Erythroblast (primary cell): ENCODE results near the gene NPHP3.

Experiments
- DNase-seq, 2 experiments: peaks; one replicate each; lab custom pipeline; 2025; lab: John Stamatoyannopoulos, UW
- GATA1 ChIP-seq: IDR thresholded peaks from 2 replicates; pipeline ENCODE4 v1.6.1; 2011; ENCODE audit warnings: low read depth, mild to moderate bottlenecking, control low read depth, low read length, moderate library complexity
- POLR2A ChIP-seq: IDR thresholded peaks from 2 replicates; pipeline ENCODE4 v1.6.1; 2011; ENCODE audit warnings: mild to moderate bottlenecking, low read length

The NPHP3 gene

DNA sequence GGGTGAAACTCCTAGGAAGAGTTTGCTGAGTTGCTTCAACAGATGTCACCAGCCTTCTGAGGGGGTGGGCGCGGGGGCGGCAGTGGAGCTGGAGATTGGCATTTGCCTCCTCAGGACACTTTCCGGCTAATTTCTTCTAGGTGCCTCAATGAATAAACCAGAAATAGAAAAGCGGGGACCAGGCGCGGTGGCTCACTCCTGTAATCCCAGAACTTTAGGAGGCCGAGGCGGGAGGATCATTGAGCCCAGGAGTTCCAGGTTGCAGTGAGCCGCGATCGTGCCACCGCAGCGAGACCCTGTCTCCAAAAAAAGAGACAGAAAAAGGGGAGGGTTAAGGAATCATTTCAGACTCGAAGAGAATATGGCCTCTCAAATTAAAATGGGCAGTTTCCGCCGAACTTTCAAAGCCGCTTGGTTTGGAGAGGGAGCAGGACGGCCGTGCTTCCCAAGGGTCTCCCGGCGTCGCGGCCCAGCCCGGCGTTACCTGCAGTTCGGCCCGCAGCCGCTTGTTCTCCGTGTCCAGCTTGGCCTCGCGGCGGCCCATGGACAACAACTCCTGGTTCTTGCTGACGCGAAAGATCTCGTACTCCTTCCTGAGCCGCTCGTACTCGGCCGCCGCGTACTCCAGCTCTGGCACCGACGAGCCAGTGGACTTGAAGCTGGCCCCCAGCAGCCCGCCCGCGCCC, 587 bp downstream of the NPHP3 start:
- no peak for TF ChIP-seq POLR2A
- no peak for TF ChIP-seq GATA1
- peak; percentile 83 to 84 for DNase-seq

DNA sequence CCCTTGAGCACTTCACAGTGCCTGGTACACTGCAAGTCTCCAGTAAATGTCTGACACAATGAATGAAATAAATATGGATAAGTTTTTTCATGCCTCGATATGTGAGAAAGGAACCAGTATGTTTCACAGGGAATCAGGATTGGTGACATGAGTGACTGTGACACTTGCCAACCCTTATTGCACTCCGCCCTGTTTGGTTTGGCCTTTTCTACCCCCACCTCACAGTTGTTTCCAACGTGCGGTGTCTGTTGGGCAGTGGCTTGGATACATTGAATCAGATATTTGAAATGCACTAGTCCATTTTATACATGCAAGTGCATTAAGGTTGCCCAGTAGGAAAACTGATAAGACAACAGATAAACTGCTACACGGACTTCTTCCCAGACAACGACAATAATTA, 2.0 kb downstream of the NPHP3 start:
- peak; percentile 15 to 38 for DNase-seq
- TF ChIP-seq GATA1 (no peak), POLR2A (no peak)

DNA sequence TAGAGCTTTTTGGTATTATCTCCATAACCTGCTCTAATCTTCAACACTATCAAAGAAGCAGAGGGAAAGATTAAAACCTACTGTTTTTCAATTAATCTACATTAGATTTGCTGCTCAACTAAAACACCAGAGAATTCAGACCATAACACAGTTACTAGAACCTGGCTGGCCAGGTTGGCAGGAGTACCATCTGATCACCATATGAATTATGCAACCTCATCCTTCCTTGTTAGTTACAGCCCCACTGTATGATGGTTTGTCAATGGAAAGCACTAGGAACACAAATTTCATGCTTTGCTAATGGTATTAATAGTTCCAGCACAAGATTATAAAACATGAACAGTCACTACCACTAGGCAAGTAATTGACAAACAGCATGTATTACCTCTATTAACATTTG, 5.8 kb downstream of the NPHP3 start:
- peak in 1 of 2 experiments; percentile 22 for DNase-seq
- TF ChIP-seq GATA1 (no peak), POLR2A (no peak)

DNA sequence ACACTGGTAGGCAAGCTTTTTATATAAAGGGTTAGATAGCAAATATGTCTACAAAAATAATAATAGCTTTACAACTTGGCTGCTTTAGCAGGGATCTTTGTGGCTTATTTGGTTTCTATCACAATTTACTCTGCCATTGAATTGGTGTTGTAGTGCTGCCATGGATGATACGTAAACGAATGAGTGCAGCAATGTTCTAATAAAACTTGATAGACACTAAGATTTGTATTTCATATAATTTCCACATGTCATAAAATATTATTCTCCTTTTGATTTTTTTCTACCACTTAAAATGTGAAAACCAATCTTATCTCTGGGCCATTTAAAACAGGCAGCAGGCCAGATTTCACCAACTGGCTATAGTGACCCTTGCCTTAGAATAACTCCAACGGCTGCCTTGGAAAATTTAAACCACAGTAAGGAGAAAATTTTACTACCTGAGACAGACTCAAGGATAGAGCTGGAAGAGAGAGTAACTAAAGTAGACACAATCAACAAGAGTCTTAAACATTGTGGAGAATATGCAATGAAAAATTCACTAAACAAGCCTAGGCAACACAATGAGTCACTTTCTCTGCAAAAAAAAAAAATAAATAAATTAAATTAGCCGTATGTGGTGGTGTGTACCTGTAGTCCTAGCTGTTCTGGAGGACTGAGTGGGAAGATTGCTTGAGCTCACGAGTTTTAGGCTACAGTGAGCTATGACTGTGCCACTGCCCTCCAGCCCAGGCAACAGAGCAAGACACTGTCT, 8.1 kb downstream of the NPHP3 start:
- DNase-seq: no peak

DNA sequence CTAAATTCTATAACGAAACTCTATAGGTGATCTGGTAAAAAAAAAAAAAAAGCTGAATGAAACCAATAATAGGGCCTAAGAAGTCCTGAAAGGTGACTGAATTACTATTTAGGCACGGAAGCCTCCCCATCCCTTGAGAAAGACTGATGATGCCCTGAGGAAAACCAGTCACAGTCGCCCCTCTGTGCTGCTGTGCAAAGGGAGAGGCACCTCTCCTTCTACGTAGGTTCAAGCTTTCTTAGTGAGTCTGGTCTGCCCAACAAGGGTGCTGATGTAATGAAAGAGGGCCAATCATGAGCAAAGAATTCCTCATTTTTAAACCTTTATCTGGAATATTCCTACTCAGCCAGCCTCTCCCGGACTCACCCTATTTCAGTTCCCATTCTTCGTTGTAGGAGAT, 11.9 kb downstream of the NPHP3 start:
- TF ChIP-seq GATA1 (no peak), POLR2A (no peak)
- DNase-seq: no peak

More for the DNA sequence above, 8.1 kb downstream of the NPHP3 start:
- no peak for TF ChIP-seq GATA1
- TF ChIP-seq POLR2A: no peak

DNA sequence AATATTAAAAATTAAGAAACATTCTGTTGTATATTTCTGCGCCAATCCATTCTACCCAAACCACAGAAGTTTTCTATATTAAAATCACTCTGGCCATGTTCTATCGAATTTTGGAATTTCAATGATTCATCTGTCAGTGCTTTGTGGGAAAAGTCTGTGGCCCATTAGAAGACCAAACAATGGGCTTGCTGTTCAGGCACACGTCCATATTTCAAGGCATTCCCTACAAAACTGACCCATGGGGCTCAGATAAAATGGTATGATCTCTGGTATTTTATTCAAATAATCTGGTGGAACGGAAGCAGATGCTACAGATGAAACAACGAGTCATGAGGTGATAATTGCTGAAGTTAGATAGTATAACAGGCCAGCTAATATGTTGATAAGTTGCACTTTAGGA, 12.4 kb downstream of the NPHP3 start:
- TF ChIP-seq POLR2A (no peak), GATA1 (no peak)
- DNase-seq: no peak

DNA sequence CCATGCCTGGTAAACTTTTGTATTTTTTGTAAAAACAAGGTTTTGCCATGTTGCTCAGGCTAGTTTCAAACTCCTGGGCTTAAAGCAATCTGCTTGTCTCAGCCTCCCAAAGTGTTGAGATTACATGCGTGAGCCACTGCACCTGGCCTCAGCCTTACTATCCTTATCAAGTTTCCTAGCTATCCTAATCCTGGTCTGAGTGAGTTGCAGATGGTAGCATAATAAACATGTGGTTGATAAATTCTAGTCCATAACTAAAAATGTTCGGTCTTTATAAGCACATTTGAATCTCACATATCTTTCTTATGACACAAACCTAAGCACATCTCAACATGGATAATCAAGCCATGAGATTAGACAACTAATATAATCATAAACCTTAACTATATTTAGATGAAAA, 18.5 kb downstream of the NPHP3 start:
- DNase-seq: no peak
- TF ChIP-seq GATA1: no peak
- no peak for TF ChIP-seq POLR2A

DNA sequence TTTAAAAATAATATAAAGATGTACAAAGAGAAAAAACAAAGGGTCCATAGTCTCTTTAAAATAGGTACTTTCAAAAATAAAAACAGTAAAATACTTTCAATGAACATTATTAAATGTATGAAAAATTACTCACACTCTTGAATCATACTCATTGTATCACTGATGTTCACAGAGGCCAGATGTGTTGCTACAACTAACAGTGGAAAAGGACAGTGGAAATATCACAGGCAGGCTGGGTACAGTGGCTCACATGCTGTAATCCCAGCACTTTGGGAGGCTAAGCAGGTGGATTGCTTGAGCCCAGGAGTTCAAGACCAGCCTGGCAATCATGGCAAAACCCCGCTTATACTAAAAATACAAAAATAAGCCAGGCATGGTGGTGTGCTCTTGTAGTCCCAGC, 26.8 kb downstream of the NPHP3 start:
- no peak for DNase-seq
- TF ChIP-seq GATA1 (no peak), POLR2A (no peak)

DNA sequence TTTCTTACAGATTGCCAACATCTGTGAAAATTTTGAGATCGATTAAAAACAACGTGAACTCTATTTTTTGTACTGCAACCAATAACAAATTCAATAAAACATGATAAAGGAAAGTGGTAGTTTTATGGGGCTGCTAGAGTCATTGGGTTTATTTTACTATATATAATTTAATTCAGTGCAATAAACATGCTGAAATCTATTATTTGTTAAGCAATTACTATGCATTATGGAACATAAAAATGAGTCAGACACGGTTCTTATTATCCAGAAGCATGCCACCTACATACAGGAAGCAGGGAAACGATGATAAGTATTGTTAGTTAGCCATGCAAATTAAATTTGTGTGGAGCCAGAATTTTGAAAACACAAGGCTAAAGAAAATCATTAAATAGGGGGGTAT, 27.2 kb downstream of the NPHP3 start:
- DNase-seq: no peak

DNA sequence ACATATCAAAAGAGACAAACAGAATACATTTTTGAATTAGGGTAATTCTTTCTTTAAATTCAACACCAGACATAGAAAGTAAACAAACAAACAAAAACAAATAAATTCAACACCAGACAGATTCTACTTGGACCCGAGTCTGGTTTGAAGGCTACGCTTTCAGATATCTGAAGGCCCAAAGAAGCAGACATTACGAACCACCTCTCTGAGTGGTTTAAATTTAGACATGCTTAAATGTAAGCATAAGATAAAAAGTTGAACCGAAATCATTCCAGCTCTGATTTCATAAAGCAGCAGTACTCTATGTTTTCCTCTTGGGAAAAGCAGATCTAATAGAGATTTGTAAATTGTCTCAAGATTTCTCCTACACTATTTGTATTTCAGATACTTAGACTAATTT, 32.2 kb downstream of the NPHP3 start:
- TF ChIP-seq POLR2A (no peak), GATA1 (no peak)
- DNase-seq: no peak

More for the DNA sequence above, 27.2 kb downstream of the NPHP3 start:
- TF ChIP-seq GATA1: no peak
- no peak for TF ChIP-seq POLR2A

DNA sequence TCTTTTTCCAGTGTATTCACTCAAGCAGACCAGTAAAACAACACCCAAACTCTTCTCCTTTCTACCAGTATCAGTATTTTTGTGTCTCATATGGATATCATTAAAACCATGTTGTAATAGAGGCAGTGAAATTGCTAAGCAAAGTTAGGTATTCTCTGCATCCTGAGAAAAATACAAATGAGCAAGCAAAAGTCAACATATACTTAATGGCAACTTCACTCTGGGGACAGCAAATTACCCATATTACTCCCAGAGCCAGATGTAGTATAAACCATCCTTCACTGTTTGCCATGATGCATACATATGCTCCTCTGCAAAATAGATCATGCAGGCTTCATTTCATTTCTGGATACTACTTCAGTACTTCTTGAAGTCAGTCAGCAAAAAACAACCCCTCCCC, 40.0 kb downstream of the NPHP3 start:
- no peak for TF ChIP-seq GATA1
- TF ChIP-seq POLR2A: no peak
- no peak for DNase-seq

DNA sequence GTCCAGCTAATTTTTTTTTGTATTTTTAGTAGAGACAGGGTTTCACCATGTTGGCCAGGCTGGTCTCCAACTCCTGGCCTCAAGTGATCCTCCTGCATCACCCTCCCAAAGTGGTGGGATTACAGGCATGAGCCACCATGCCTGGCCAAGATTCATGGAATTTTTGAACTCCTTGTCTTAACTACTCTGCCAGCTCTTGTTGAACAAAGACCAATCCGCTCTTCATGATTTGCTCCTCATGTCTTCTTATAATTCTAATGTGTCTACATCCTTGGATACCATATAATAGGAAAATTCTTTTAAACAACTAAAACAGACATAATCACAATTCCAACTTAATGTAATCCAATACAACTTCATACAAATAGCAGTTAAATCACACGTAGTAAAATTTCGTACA, 40.8 kb downstream of the NPHP3 start:
- TF ChIP-seq POLR2A (no peak), GATA1 (no peak)

DNA sequence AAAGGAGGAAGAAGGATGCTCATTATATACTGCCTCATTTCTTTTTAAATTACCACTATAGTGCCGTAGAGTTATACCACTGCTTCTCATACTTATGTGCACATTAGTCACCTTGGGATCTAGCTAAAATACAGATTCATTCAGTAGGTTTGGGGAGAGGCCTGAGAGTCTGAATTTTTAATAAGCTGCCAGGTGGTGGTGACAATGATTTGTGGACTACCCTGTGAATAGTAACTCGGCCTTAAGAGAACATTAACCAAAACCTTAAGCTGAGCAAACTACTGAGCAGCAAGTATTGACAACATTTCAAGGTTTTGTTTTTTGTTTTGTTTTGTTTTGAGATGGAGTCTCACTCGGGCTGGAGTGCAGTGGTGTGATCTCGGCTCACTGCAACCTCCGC, 42.3 kb downstream of the NPHP3 start:
- TF ChIP-seq POLR2A (no peak), GATA1 (no peak)
- DNase-seq: no peak

More for the DNA sequence above, 40.8 kb downstream of the NPHP3 start:
- no peak for DNase-seq

DNA sequence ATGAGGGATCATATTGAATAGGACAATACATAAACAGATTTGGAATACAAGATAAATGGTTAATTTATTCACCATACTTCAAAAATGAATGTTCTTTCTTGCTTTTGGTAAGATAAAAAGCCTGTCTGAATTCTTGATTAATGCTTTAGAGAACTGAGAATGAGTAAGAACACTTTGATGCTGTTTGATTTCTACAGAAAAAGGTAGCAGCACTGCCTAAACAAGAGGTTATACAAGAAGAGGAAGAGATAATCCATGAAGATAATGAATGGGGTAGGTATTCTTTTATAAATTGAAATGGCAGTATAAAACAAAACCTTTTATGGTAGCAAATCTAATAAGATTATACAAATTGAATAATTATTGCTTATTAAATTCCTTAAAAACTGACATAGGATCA, 46.8 kb downstream of the NPHP3 start:
- DNase-seq: no peak
- TF ChIP-seq POLR2A (no peak), GATA1 (no peak)

DNA sequence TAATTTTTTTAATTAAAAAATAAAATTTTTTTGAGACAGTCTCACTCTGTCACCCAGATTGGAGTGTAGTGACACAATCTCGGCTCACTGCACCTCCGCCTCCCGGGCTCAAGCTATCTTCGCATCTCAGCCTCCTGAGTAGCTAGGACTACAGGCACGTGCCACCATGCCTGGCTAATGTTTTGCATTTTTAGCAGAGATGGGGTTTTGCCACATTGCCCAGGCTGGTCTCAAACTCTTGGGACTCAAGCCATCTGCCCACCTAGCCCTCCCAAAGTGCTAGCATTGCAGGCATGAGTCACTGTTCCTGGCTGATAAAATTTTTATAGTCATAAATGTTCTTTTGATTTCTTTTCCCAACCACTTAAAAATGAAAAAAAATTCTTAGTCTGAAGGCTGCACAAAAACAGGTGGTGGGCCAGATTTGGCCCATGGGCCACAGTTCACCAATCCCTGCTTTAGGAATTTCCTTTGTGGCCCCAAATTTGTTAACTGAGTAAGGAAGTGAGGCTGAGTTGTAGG, 52.9 kb downstream of the NPHP3 start:
- no peak for TF ChIP-seq POLR2A
- no peak for TF ChIP-seq GATA1
- DNase-seq: no peak
